Measurements from ENCODE around the gene WNT3.

- TF ChIP-seq CTCF (IDR thresholded peaks at IDR 0.05), result no peak
- TF ChIP-seq EP300 (IDR thresholded peaks at IDR 0.05), result no peak
These were observed 3.2 kb upstream of the WNT3 start for GRCh38 chr17:46821482-46822387.
